OCI-LY1 (cell line): ENCODE measurements around the gene ADGRL1.
"Not testable (repeated sequence)": the region's sequence is repeated elsewhere in the genome, so short reads cannot be mapped to it uniquely, and the experiment has no call there.

Experiments
- H2AFZ ChIP-seq: fragments of 200-600 bp; sonication (generic), shearing (Covaris generic); 2 replicates; pipeline ENCODE4 v1.6.0; 2014; ENCODE audit warnings: antibody characterized with exemption, mild to moderate bottlenecking, low read length
- H3F3A ChIP-seq: fragments of 200-600 bp; sonication (generic), shearing (Covaris generic); 2 replicates; pipeline ENCODE4 v1.6.0; 2014; ENCODE audit warnings: mild to moderate bottlenecking, antibody characterized with exemption, low read length, moderate library complexity; ENCODE audit not compliant: insufficient read depth
- H3K27ac ChIP-seq: fragments of 200-600 bp; sonication (generic); 2 replicates; pipeline ENCODE4 v1.5.1; 2014; ENCODE audit warnings: low read length, mixed run types, mild to moderate bottlenecking, low read depth; ENCODE audit not compliant: poor library complexity, severe bottlenecking
- H3K27me3 ChIP-seq: fragments of 200-600 bp; sonication (generic); 2 replicates; pipeline ENCODE4 v1.6.0; 2014; ENCODE audit warnings: antibody characterized with exemption, mild to moderate bottlenecking, low read length, moderate library complexity; ENCODE audit not compliant: insufficient read depth
- H3K36me3 ChIP-seq: fragments of 200-600 bp; sonication (generic); 2 replicates; pipeline ENCODE4 v1.6.1; 2014; ENCODE audit warnings: mild to moderate bottlenecking, antibody characterized with exemption, low read length, moderate library complexity, mixed read lengths; ENCODE audit not compliant: insufficient read depth
- H3K4me1 ChIP-seq: fragments of 200-600 bp; sonication (generic); 2 replicates; pipeline ENCODE4 v1.5.1; 2014; ENCODE audit warnings: mild to moderate bottlenecking, low read length, moderate library complexity; ENCODE audit not compliant: insufficient read depth, severe bottlenecking
- H3K4me2 ChIP-seq: fragments of 200-600 bp; sonication (generic), shearing (Covaris generic); 2 replicates; pipeline ENCODE4 v1.6.1; 2014; ENCODE audit warnings: low read length
- H3K4me3 ChIP-seq: fragments of 200-600 bp; sonication (generic); 2 replicates; pipeline ENCODE4 v1.5.1; 2014; ENCODE audit warnings: low read length, low read depth, mild to moderate bottlenecking, mixed read lengths; ENCODE audit not compliant: poor library complexity, severe bottlenecking
- H3K79me2 ChIP-seq: fragments of 200-600 bp; shearing (Covaris generic); 2 replicates; pipeline ENCODE4 v1.6.1; 2016; ENCODE audit warnings: mixed run types, low read length, mixed read lengths; ENCODE audit not compliant: insufficient read depth
- H3K9ac ChIP-seq: fragments of 200-600 bp; sonication (generic), shearing (Covaris generic); 2 replicates; pipeline ENCODE4 v1.6.1; 2014; ENCODE audit warnings: mild to moderate bottlenecking, low read length, mixed read lengths
- H3K9me2 ChIP-seq: fragments of 200-600 bp; sonication (generic), shearing (Covaris generic); 2 replicates; pipeline ENCODE4 v1.6.1; 2014; ENCODE audit warnings: low read depth, mild to moderate bottlenecking, low read length, mixed read lengths
- H3K9me3 ChIP-seq: fragments of 200-600 bp; shearing (Covaris generic); 2 replicates; pipeline ENCODE4 v1.6.1; 2014; ENCODE audit warnings: low read length, mixed read lengths
- H4K20me1 ChIP-seq: fragments of 200-600 bp; sonication (generic), shearing (Covaris generic); 2 replicates; pipeline ENCODE4 v1.6.0; 2016; ENCODE audit warnings: mild to moderate bottlenecking, low read length; ENCODE audit not compliant: insufficient read depth
- EZH2 ChIP-seq: fragments of 200-600 bp; sonication (generic), shearing (Covaris generic); IDR thresholded peaks from 2 replicates; pipeline ENCODE4 v1.8.0; 2017; ENCODE audit warnings: borderline replicate concordance, mixed run types, mild to moderate bottlenecking, antibody characterized with exemption, low read length, moderate library complexity, mixed read lengths
- TF ChIP-seq, protein P1 (sequence below): fragments of 200-600 bp; sonication (generic), shearing (Covaris generic); IDR thresholded peaks from 2 replicates; pipeline ENCODE4 v1.5.1; 2017; ENCODE audit warnings: mild to moderate bottlenecking, antibody characterized with exemption, low read length, moderate library complexity, mixed read lengths

ADGRL1 gene

DNA sequence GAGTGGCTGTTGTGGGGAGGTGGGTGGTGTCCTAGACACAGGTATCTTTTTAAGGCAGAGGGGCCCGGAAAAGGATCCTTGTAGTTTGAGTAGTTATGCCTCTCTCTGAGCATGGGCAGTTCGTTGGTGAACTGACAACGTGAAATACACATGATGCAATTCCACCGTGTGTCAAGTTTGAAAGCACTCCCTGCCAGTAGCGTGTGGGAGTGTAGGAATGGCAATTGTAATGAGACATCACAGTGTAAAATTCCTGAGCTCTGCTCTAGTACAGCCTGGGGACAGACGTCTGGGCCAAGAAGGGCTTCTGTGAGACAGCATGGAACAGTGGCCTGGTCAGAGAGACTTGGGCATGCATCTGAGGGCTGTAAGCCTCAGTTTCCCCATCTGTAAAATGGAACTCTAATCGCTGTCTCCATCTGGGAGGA is 59.2 kb downstream of the ADGRL1 start:
- H2AFZ ChIP-seq: no peak overlapping the region
- no peak overlapping the region for H3K27ac ChIP-seq
- H3K9me2 ChIP-seq: no peaks in the 10 kb centered on the region
- no peaks in the 10 kb centered on the region for H3K79me2 ChIP-seq
- no peaks in the 10 kb centered on the region for H3K4me1 ChIP-seq
- H3K4me3 ChIP-seq: no peak overlapping the region
- H4K20me1 ChIP-seq: no peaks in the 10 kb centered on the region
- no peaks in the 10 kb centered on the region for H3F3A ChIP-seq
- H3K4me2 ChIP-seq: no peak overlapping the region
- H3K9me3 ChIP-seq: no peaks in the 10 kb centered on the region
- TF ChIP-seq, protein P1, sequence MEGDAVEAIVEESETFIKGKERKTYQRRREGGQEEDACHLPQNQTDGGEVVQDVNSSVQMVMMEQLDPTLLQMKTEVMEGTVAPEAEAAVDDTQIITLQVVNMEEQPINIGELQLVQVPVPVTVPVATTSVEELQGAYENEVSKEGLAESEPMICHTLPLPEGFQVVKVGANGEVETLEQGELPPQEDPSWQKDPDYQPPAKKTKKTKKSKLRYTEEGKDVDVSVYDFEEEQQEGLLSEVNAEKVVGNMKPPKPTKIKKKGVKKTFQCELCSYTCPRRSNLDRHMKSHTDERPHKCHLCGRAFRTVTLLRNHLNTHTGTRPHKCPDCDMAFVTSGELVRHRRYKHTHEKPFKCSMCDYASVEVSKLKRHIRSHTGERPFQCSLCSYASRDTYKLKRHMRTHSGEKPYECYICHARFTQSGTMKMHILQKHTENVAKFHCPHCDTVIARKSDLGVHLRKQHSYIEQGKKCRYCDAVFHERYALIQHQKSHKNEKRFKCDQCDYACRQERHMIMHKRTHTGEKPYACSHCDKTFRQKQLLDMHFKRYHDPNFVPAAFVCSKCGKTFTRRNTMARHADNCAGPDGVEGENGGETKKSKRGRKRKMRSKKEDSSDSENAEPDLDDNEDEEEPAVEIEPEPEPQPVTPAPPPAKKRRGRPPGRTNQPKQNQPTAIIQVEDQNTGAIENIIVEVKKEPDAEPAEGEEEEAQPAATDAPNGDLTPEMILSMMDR: no peak
- TF ChIP-seq EZH2: no peak
- no peak overlapping the region for H3K9ac ChIP-seq
- no peaks in the 10 kb centered on the region for H3K36me3 ChIP-seq
- H3K27me3 ChIP-seq: no peaks in the 10 kb centered on the region

DNA sequence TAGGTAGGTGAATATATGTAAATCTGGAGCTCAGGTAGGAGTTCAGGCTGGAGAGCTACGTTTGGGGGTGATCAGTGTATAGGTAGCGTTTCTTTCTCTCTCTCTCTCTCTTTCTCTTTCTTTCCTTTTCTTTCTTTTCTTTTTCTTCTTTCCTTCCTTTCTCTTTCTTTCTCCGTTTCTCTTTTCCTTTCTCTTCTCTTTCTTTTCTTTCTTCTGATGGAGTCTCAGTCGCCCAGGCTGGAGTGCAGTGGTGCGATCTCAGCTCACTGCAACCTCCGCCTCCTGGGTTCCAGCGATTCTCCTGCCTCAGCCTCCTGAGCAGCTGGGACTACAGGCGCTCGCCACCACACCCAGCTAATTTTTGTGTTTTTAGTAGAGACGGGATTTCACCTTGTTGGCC is 59.8 kb downstream of the ADGRL1 start:
- not testable (repeated sequence) for H4K20me1 ChIP-seq, H3K4me1 ChIP-seq, H3F3A ChIP-seq, H3K9me2 ChIP-seq, H3K36me3 ChIP-seq, H3K27me3 ChIP-seq, H3K4me3 ChIP-seq, H3K79me2 ChIP-seq, H3K4me2 ChIP-seq, H3K9ac ChIP-seq, H2AFZ ChIP-seq, H3K9me3 ChIP-seq, H3K27ac ChIP-seq

GRCh38 chr19:14145381-14145780 is 60.6 kb downstream of the ADGRL1 start:
- H4K20me1 ChIP-seq: no peaks in the 10 kb centered on the region
- no peaks in the 10 kb centered on the region for H3K4me1 ChIP-seq
- H3K4me2 ChIP-seq: no peak overlapping the region
- H3K36me3 ChIP-seq: no peaks in the 10 kb centered on the region
- no peaks in the 10 kb centered on the region for H3K79me2 ChIP-seq
- H3K4me3 ChIP-seq: no peak overlapping the region
- no peaks in the 10 kb centered on the region for H3K9me3 ChIP-seq
- H3F3A ChIP-seq: no peaks in the 10 kb centered on the region
- H3K9ac ChIP-seq: no peak overlapping the region
- no peak overlapping the region for H3K27ac ChIP-seq
- H3K27me3 ChIP-seq: no peaks in the 10 kb centered on the region
- no peak for TF ChIP-seq EZH2
- TF ChIP-seq, protein P1: no peak
- H2AFZ ChIP-seq: no peak overlapping the region
- no peaks in the 10 kb centered on the region for H3K9me2 ChIP-seq

DNA sequence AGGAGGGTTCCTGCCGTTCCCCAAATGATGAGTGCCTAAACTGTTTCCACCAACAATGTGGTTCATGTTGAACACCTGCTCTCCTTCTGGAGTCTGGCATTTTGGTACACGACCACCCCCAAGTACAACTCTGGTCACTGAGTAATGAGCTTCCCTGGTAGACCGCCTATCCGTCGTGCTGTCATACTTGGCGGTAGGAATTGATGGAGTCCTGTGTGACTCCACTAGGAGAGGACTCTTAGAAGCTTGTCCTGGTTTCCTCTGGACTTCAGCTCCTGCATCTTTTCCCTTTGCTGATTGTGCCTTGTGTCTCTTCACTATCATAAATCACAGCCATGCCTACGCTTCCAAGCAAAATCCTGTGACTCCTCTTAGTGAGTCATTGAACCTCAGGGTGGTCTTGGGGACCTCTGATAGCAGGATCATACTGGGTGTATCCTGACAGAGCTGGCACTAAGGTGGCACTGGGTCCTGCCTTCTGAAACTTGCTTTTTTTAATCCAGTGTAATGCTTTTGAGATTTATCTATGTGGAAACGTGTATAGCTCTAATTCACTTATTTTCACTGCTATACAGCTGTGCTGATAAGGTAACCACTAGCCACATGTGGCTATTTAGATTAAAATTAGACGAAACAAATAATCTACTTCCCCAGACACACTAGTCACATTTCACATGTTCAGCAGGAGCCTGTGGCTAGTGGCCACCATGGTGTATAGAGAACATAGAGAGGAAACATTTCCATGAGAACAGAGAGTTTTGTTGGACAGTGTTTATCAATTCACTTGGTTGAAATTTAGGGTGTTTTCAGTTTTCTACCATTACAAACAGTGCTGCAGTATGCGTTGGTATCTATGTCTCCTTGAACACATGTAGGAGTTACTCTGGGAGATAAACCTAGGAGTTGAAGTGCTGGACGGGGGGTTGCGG is 63.4 kb downstream of the ADGRL1 start:
- H3K9me2 ChIP-seq: no peaks in the 10 kb centered on the region
- no peaks in the 10 kb centered on the region for H4K20me1 ChIP-seq
- H3K4me1 ChIP-seq: peaks cover 11% of the 10 kb centered on the region
- H3K36me3 ChIP-seq: no peaks in the 10 kb centered on the region
- H3K9me3 ChIP-seq: no peaks in the 10 kb centered on the region
- H3K27ac ChIP-seq: no peak overlapping the region
- TF ChIP-seq EZH2: no peak
- TF ChIP-seq, protein P1: no peak
- H3F3A ChIP-seq: no peaks in the 10 kb centered on the region
- no peaks in the 10 kb centered on the region for H3K79me2 ChIP-seq
- no peaks in the 10 kb centered on the region for H3K27me3 ChIP-seq
- no peak overlapping the region for H3K4me2 ChIP-seq
- H2AFZ ChIP-seq: no peak overlapping the region
- no peak overlapping the region for H3K9ac ChIP-seq
- no peak overlapping the region for H3K4me3 ChIP-seq
